B cell (primary cell): ENCODE data around the gene TTC9C. TPM values are rescaled to one million over a fixed set of nuclear protein-coding genes. Genes with fewer than 3 reads are reported as not detected.
A peak's percentile ranks its signal among the peaks of the same experiment; 100 is the strongest.

Experiments used
- ATAC-seq: fragments of 200-7000 bp; cut with Tn5 transposase; one replicate; pipeline ENCODE4 v1.10.0; 2021; ENCODE audit warnings: low read depth, mild to moderate bottlenecking, moderate number of reproducible peaks, moderate library complexity
- CTCF ChIA-PET: fragments of 350-600 bp; sonication (Branson Sonifier 250); formaldehyde crosslinking; loops from one replicate; lab custom pipeline; 2021; ENCODE audit warnings: antibody characterized with exemption, inconsistent platforms; lab: Charles Lee
- POLR2A ChIA-PET: fragments of 350-600 bp; sonication (Branson Sonifier 250); formaldehyde crosslinking; loops from one replicate; lab custom pipeline; 2021; ENCODE audit warnings: antibody characterized with exemption; lab: Charles Lee
- DNase-seq: peaks from one replicate; pipeline ENCODE4 v3.0.0; 2013
- H2AFZ ChIP-seq: 2 replicates; pipeline ENCODE4 v1.6.1; 2012; ENCODE audit warnings: mild to moderate bottlenecking, low read depth, low read length; ENCODE audit not compliant: insufficient read depth, poor library complexity, severe bottlenecking
- H3K27ac ChIP-seq, 2 donors: 1 replicate in 1 of 2; 2 replicates in 1 of 2; pipeline ENCODE4 v1.5.1; 2012 to 2013; ENCODE audit warnings: low read length in 2 of 2, mild to moderate bottlenecking in 2 of 2, moderate library complexity in 1 of 2
- H3K27me3 ChIP-seq, 4 experiments: fragments of 200-600 bp in 1 of 4; sonication (generic) in 1 of 4; replicated peaks in 1 of 4; 1 replicate in 2 of 4; 2 replicates in 2 of 4; pipeline versions ENCODE4 v1.6.1 to v1.7.0; 2013 to 2016; ENCODE audit warnings: low read length in 3 of 4, mild to moderate bottlenecking in 2 of 4, mixed read lengths in 1 of 4, moderate library complexity in 1 of 4; ENCODE audit not compliant: insufficient read depth in 4 of 4, control insufficient read depth in 3 of 4; ENCODE audit errors: control extremely low read depth in 1 of 4
- H3K36me3 ChIP-seq, 2 experiments: replicated peaks in 1 of 2; 1 replicate in 1 of 2; 2 replicates in 1 of 2; pipeline versions ENCODE4 v1.6.1 to v1.7.1; 2013; ENCODE audit warnings: low read length in 1 of 2; ENCODE audit not compliant: insufficient read depth in 2 of 2, control insufficient read depth in 1 of 2; ENCODE audit errors: control extremely low read depth in 1 of 2, extremely low read depth in 1 of 2
- H3K4me1 ChIP-seq, 2 donors: fragments of 200-600 bp in 1 of 2; sonication (generic) in 1 of 2; 1 replicate in 1 of 2; 2 replicates in 1 of 2; pipeline versions ENCODE4 v1.5.1 to v1.6.1; 2013 to 2017; ENCODE audit warnings: low read length in 2 of 2; ENCODE audit not compliant: control insufficient read depth in 2 of 2, insufficient read depth in 2 of 2
- H3K4me2 ChIP-seq: replicated peaks from 2 replicates; pipeline ENCODE3; 2012; ENCODE audit warnings: mild to moderate bottlenecking, low read depth, low read length; ENCODE audit not compliant: poor library complexity, severe bottlenecking
- H3K4me3 ChIP-seq, 5 experiments: fragments of 200-600 bp in 1 of 5; sonication (generic) in 1 of 5; 1 replicate in 3 of 5; 2 replicates in 2 of 5; pipeline versions ENCODE4 v1.5.1 to v1.7.0; 2011 to 2016; ENCODE audit warnings: low read length in 4 of 5, mild to moderate bottlenecking in 4 of 5, low read depth in 2 of 5, control low read depth in 1 of 5, moderate library complexity in 1 of 5; ENCODE audit not compliant: insufficient read depth in 1 of 5; ENCODE audit errors: control extremely low read depth in 1 of 5, extremely low read depth in 1 of 5
- H3K79me2 ChIP-seq: fragments of 200-600 bp; sonication (generic); one replicate; pipeline ENCODE4 v1.6.0; 2016; ENCODE audit warnings: low read length; ENCODE audit not compliant: control insufficient read depth, insufficient read depth
- H3K9ac ChIP-seq: fragments of 200-600 bp; sonication (generic); 2 replicates; pipeline ENCODE4 v1.6.1; 2017; ENCODE audit warnings: mild to moderate bottlenecking, low read length, moderate library complexity
- H3K9me3 ChIP-seq, 3 donors: one replicate each; pipeline versions ENCODE4 v1.6.1 to v1.7.1; 2013; ENCODE audit warnings: low read length in 2 of 3; ENCODE audit not compliant: control insufficient read depth in 2 of 3, insufficient read depth in 1 of 3; ENCODE audit errors: control extremely low read depth in 1 of 3
- H4K20me1 ChIP-seq: 2 replicates; pipeline ENCODE4 v1.6.0; 2012; ENCODE audit warnings: mild to moderate bottlenecking, low read length; ENCODE audit not compliant: insufficient read depth, control insufficient read depth, poor library complexity, severe bottlenecking
- H3K27ac Mint-ChIP-seq: one replicate; pipeline ENCODE4 v1.8.0; 2021; ENCODE audit warnings: mixed read lengths
- H3K27me3 Mint-ChIP-seq: one replicate; pipeline ENCODE4 v1.8.0; 2021; ENCODE audit warnings: mixed read lengths
- H3K4me1 Mint-ChIP-seq: one replicate; pipeline ENCODE4 v1.8.0; 2021; ENCODE audit warnings: mixed read lengths
- H3K4me3 Mint-ChIP-seq: one replicate; pipeline ENCODE4 v1.8.0; 2021; ENCODE audit warnings: mixed read lengths
- H3K9me3 Mint-ChIP-seq: one replicate; pipeline ENCODE4 v1.8.0; 2022; ENCODE audit warnings: mixed read lengths; ENCODE audit not compliant: insufficient read depth
- CTCF ChIP-seq: fragments of 200-600 bp; IDR thresholded peaks from one replicate; pipeline ENCODE4 v1.8.0; 2022; ENCODE audit warnings: antibody characterized with exemption, mild to moderate bottlenecking
- EZH2 ChIP-seq: IDR thresholded peaks from 2 replicates; pipeline ENCODE4 v1.6.1; 2012; ENCODE audit warnings: borderline replicate concordance, low read depth, mild to moderate bottlenecking, moderate library complexity, low read length; ENCODE audit not compliant: insufficient read depth, poor library complexity, severe bottlenecking
- WGBS: methylation state at CpG from one replicate; pipeline ENCODE4 v1.1.5; 2013; ENCODE audit warnings: missing lambda C conversion rate; ENCODE audit not compliant: insufficient coverage; 5-methylcytosine and 5-hydroxymethylcytosine counted together
- intact Hi-C: fragments of 100-400 bp; cut with micrococcal nuclease; formaldehyde crosslinking; loops from one replicate; pipeline ENCODE4 v1.10.0; 2022
- polyA plus RNA-seq: library from polyadenylated mRNA; depleted of rRNA; stranded (reverse); fragments of >200 nt; gene quantifications from 2 replicates; pipeline ENCODE4 v1.2.3, GENCODE V29; 2012
- total RNA-seq, 2 donors: library from RNA; stranded (reverse); fragments of 120-200 nt in 1 of 2; gene quantifications; 1 replicate in 1 of 2; 2 replicates in 1 of 2; pipeline versions ENCODE4 v1.2.3 to v1.2.4, GENCODE V29; 2013 to 2022

The TTC9C gene
- total and polyA plus RNA-seq, 2 donors (not counting 1 experiment from before 2014, with no cell fraction given): 33.5 to 56.3 TPM

GRCh38 chr11:62755086-62755615 lies 26.9 kb downstream of the TTC9C start:
- H2AFZ ChIP-seq: no peak overlapping the region
- peak overlapping the region; percentile 79 for H3K27ac Mint-ChIP-seq

More at GRCh38 chr11:62755086-62755615, 26.9 kb downstream of the TTC9C start:
- Histone ChIP-seq H3K36me3 (peaks cover 0 to 11% of the 10 kb centered on the region in 2 experiments), H3K27me3 (no peaks in the 10 kb centered on the region), H3K79me2 (peaks cover 38% of the 10 kb centered on the region), H4K20me1 (no peaks in the 10 kb centered on the region), H3K27ac (no peak overlapping the region), H3K4me2 (no peak overlapping the region), H3K9me3 (no peaks in the 10 kb centered on the region), H3K4me1 (peaks cover 7 to 21% of the 10 kb centered on the region in 2 donors), H3K9ac (no peak overlapping the region), H3K4me3 (no peak overlapping the region)
- no peaks in the 10 kb centered on the region for H3K27me3 Mint-ChIP-seq
- ATAC-seq (no peak), DNase-seq (no peak)
- peaks cover 23% of the 10 kb centered on the region for H3K4me1 Mint-ChIP-seq
- no peaks in the 10 kb centered on the region for H3K9me3 Mint-ChIP-seq
- peak overlapping the region; percentile 72 for H3K4me3 Mint-ChIP-seq
- no peak for TF ChIP-seq CTCF
- no peak for TF ChIP-seq EZH2
- intact Hi-C loops: no loop called here
- POLR2A ChIA-PET: interaction anchor here (0.6 to 3.9 kb wide), 6 partner anchors 9 to 127 kb away, joined by 9 to 75 read pairs (median 20); partner anchors contain the start of genes HNRNPUL2, TAF6L and TTC9C
- WGBS: 93% methylated on average over 3 of the region's 10 CpGs
- CTCF ChIA-PET: interaction anchor here (1.5 to 2.0 kb wide), 2 partner anchors 28 to 108 kb away, joined by 7 to 12 read pairs; partner anchors contain the start of gene HNRNPUL2
